NCI-H1105 treated with DMSO at 0.1 percent for 48 hours (cell line): ENCODE measurements around the gene ARMC3.
A peak's percentile ranks its signal among the peaks of the same experiment; 100 is the strongest.

Source experiments
- DNase-seq: peaks from one replicate; lab custom pipeline; 2025; lab: John Stamatoyannopoulos, UW

ARMC3 gene

DNA sequence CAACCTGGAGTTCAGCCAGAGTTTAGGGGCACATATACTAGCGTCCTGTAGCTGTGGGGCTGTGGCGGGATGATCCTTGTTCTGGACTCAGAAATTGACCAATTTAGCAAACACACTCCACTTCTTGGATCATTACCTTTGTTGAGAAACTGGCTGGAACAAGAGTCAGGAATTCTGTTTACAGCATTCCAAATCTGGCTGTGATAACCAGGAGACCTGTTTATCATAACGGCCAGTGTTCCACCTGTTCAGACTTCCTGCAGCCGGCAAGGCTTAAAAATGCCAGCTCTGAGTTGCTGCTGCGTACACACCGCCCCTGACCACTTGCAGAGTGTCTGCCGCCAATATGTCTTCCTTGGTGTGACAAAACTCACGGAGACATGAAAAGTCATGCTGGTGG lies 64.8 kb downstream of the ARMC3 start:
- peak; percentile 60 for DNase-seq

DNA sequence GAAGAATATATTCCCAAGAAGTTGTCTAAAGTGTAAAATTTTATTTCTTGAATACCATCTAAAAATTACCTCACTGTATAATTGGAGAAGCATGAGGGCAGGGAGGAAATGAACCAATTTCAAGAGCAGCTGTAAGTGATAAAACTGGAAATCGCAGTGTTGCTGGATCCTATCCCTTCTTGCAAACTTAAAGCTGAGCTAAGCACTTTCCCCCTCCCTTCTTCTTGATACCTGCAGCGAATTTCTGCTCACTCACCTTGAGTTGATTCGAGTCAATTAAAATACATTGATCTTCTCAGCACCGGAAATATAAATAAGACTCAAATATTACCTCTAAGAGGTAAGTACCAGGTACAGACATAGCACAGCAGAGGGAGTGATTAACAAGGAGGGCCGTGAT lies 65.5 kb downstream of the ARMC3 start:
- no peak for DNase-seq

DNA sequence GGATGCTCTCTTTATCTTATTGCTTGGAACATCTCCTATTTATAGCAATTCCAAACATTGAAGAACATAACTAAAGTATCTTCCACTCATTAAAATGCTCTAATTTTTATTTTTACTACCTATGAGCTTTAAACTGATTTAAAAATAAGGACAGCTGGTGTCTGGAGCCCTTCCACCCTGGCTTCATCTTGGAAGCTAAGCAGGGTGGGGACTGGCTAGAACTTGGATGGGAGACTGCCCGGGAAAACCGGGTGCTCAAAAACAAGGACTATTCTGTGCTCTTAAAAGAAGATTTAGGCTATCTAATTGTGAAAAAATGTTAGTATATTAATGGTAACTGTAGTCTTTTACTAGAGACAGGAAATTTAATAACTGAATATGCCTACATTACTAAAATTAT lies 69.2 kb downstream of the ARMC3 start:
- no peak for DNase-seq

DNA sequence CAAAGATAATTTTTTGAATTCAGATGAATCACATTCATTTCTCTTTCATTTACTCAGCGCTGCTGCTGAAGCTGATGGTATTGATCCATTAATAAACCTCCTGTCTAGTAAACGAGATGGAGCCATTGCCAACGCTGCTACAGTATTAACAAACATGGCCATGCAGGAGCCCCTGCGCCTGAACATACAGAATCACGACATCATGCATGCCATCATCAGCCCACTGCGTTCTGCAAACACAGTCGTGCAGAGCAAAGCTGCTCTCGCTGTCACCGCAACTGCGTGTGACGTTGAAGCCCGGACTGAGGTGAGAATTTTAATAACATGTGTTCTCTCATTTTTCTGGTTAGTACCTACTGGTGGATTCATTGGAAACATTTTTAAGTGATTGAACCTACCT lies 70.2 kb downstream of the ARMC3 start:
- DNase-seq, result no peak

DNA sequence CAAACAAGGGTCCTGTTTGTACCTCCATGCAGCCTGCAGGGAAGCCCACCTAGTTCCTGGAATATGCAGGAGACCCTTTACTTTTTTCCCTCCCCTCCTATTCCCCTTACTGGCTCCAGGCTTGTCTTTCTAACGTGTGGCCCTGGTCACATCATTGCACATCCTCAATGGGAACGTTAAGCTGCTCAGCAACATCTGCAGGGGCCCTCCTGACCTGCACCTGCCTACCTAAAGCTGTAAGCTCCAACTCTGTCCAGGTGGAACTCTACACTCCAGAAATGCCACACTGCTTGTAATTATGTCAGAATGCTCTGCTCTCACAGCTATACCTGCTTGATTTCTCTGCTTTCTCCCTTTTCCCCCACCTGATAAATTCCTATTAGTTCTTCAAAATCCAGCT lies 72.1 kb downstream of the ARMC3 start:
- DNase-seq, result peak; percentile 8

- DNase-seq, result no peak
Observed at GRCh38 chr10:23001901-23002516, 74.2 kb downstream of the ARMC3 start.

DNA sequence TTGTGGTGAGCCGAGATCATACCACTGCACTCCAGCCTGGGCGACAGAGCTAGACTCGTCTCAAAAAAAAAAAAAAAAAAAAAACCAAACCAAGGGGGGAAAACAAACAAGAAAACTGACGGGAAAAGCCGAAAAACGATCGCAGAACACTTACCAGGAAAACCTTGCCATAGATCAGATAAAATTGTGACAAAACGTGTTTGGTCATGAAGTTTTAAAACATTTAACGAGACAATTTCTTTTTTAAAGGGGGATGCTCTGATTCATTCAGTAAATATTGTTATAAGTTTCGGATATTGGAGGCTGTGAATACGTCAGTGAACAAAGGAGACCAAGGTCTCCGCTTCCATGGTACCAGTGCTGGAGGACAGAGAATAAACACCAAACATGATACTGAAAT lies 77.3 kb downstream of the ARMC3 start:
- DNase-seq, result no peak

DNA sequence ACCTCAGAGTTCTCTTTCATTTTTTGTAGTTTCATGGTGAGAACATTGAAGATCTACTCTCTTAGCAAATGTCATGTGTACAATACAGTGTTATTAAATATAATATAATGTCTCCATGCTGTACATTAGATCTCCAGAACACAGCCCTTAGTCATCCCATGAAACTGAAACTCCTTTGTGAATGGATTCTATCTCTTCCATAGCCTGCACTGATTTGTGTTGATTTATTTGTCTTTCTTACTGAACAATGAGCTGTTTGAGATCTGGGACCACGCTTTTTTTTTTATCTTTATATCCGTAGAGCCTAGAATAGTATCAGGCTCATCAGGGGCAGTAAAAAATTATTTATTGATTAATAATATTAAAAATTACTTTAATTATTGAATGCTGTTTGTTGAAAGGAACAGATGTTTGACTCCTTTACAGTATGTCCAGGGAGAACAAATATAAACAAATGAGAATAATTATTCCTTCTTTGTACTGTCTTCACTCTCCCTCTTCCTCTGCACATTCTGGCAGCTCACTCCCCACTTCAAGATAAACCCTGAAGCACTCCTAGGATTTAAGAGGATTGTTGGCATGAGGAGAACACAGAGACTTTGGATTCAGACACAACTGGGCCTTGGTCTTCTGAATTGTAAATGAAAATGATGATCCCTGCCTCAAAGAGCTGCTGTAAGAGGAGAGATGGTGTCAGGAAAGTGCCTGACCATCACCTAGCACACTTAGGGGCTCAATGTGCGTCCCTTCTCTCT lies 85.9 kb downstream of the ARMC3 start:
- no peak for DNase-seq

GRCh38 chr10:23015021-23015707 lies 87.3 kb downstream of the ARMC3 start:
- no peak for DNase-seq

- DNase-seq, result no peak
Observed at GRCh38 chr10:23016636-23017035, 88.8 kb downstream of the ARMC3 start.

GRCh38 chr10:23019633-23020032 lies 91.8 kb downstream of the ARMC3 start:
- DNase-seq, result no peak

GRCh38 chr10:23021430-23021829 lies 93.6 kb downstream of the ARMC3 start:
- DNase-seq, result no peak

DNA sequence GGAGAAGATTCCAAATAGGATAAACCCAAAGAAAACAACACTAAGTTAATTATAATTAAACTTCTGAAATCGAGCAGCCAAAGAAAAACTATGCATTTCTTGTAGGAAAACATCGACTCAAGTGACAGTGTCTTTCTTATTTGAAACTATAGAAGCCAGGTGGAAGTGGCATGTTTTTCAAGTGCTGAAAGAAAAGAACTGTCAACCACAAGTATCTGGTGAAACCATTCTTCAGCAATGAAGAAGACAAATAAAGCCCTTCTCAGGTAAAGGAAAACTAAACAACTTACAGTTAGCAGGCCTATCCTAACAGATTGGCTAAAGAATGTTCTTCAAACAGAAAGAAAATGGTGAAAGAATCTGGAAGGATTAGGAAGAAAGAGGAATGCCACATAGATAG lies 96.1 kb downstream of the ARMC3 start:
- no peak for DNase-seq

DNA sequence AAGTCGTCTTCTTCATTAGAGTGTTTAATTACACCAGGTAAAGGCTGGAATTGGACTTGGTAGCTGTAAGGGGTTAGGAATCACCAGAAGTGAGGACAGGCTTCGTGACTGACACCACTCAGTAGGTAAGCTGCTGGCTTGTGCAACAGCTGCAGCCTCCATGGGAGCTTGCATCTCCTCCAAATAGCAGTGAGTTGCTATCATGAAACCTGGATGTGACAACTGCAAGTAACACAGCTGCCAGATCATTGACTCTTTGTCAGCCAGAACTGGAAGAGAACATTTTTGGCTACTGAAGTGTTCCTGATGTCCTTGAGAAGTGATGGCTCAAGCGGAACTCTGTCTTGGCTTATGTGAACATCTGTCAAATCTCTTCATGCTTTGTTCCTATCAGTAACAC lies 103.5 kb downstream of the ARMC3 start:
- no peak for DNase-seq

- no peak for DNase-seq
Observed at GRCh38 chr10:23034790-23035189, 106.9 kb downstream of the ARMC3 start.

DNA sequence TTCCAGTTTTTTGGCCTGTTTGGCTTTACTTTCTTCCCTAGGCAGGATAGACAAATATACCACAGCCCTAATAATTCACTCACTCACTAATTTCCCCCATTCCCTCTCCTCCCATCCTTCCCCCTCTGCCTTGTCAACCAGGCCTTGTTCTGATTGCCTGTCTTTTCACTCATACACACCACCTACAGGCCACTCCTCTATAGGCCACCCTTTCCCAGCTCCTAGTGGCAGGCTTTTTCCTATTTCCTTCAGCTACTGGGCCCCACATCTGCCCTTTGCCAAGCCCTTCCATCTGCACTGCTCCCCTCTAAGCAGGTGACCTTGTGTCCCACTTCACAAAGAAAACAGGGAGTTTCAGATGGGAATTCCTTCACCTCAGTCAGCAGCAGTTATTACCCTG lies 107.7 kb downstream of the ARMC3 start:
- DNase-seq, result no peak

DNA sequence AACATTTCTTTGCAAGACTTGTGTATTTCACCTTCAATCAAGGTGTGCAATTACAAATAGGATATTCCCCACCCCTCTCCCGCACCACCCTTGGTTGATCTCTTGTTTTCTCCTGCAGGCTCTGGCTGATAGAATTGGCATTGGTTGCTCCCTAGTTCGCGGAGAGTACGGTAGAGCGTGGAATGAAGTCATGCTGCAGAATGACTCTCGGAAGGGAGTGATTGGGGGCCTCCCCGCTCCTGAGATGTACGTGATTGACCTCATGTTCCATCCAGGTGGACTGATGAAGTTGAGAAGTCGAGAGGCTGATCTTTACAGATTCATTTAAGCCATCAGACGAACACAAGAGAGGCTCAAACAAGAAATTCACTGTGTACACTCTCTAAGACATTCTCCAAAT lies 109.3 kb downstream of the ARMC3 start:
- no peak for DNase-seq

- DNase-seq, result no peak
Observed at GRCh38 chr10:23037561-23037960, 109.7 kb downstream of the ARMC3 start.

DNA sequence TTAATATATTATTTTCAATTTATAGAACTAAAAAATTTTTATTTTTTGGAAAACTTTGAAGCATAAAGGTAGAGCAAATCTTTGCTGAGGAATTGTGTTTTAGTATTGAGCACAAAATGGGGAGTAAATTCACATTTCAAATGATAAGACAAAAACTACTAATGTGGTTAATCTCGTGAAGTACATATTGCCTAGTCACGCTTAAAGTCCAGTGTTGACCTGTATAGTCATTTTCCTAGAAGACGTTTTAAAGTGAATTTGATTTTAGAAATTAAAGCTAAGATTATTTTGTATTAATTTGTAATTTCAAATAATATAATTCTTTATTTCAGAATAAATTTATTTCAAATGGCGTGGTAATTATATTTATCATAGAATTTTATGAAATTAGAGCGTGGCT lies 110.3 kb downstream of the ARMC3 start:
- DNase-seq, result no peak

DNA sequence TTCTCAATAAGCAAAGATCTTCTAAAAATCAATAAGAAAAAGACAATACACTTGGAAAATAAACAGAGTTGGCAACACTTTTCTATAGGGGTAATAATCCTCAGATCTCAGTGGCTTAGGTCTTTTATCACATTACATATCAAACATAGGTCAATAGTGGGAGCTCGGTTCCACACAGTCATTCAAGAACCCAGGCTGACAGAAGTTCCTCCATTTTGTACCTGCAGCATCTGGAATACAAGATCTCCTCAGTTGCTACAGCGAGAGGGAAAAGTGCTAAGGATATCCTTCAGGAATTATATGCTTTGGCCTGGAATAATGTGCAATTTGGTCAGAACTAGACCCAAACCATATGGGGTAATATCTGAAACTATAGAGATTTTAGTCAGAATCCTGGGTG lies 112.1 kb downstream of the ARMC3 start:
- DNase-seq, result no peak

DNA sequence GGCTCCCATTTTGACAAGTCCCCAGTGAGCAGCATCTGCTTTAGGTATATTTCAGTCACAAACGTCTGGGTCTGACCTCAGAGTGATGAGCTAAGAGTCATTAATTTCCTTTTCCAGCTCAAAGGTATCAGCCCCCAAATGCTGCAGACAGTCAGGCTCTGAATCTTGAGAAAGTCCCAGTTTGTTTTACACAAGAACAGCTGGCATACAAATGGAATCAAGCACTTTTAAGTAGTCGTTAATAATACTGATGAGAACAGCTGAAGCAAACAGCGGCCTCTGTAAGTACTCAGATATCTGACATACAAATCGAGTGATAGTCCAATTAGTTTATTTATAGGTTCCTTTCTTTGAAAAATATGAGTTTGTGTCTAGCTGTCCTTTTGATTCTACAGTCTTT lies 118.2 kb downstream of the ARMC3 start:
- peak; percentile 75 for DNase-seq

DNA sequence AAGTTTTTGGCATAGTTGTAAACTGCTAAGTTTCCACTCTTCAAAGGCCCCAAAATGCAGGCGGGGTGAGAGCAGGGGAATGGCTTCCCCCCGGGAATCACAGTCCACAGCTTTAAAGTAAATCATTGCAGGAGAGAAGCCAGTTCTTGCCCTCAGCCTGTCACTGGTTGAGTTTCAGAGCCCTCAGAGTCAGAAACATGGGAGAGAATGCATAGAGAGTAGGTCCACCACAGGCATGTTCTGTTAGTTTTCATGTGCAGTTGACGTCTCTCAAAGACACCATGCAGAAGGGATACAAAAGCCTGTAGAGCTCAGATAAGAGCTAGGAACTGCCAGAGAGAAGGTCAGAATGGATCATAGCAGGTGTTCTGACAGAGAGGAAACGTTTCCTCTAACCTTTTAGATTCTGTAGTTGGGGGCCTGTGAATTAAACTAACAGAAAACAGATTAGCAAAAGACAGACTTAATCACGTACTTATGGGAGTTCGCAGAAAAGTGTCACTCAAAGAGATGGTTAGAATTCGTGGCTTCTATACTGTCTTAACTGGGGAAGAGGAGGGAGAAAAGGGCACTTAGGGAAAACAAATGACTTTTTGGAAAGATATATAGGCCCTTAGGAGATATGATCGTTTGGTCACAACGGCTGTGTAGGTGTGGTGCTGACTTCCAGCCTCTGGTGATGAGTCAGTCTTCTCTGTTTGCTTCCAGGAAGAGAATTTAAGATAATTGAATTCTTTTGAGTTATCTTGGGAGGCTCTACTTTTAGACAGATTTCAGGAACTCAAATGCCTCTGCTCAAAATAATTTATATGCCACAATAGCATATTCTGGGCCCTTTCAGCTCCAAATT lies 119.6 kb downstream of the ARMC3 start:
- DNase-seq, result no peak

GRCh38 chr10:23048191-23048590 lies 120.3 kb downstream of the ARMC3 start:
- no peak for DNase-seq
